Stimulated activated CD8-positive, alpha-beta memory T cell treated with anti-CD3 and anti-CD28 coated beads, Interleukin-4, amount 100 ng/mL, for 1 hour (primary cell): ENCODE results near the gene SLC37A4.
"Not testable (repeated sequence)": the region's sequence is repeated elsewhere in the genome, so short reads cannot be mapped to it uniquely, and the experiment has no call there.

Experiments used
- DNase-seq, 2 donors: peaks; one replicate each; pipeline ENCODE4 v3.0.0-alpha.2; 2020; ENCODE audit warnings: low read depth in 2 of 2, low spot score in 1 of 2

SLC37A4 gene

GRCh38 chr11:119042927-119043326 lies 12.2 kb upstream of the SLC37A4 start:
- no peak for DNase-seq

GRCh38 chr11:119041821-119042514 lies 11.3 kb upstream of the SLC37A4 start:
- no peak for DNase-seq

- DNase-seq, result not testable (repeated sequence)
Observed at GRCh38 chr11:119039471-119039870, 8.8 kb upstream of the SLC37A4 start.

GRCh38 chr11:119038884-119039283 lies 8.2 kb upstream of the SLC37A4 start:
- no peak for DNase-seq

GRCh38 chr11:119034813-119035212 lies 4.1 kb upstream of the SLC37A4 start:
- no peak for DNase-seq

- DNase-seq, result not testable (repeated sequence)
Observed at GRCh38 chr11:119033421-119033820, 2.7 kb upstream of the SLC37A4 start.

- DNase-seq, result no peak
Observed at GRCh38 chr11:119031912-119032280, 1.2 kb upstream of the SLC37A4 start.

- DNase-seq, result no peak
Observed at GRCh38 chr11:119030029-119030328, 698 bp downstream of the SLC37A4 start.

- DNase-seq, result no peak
Observed at GRCh38 chr11:119029340-119030028, 1.2 kb downstream of the SLC37A4 start.

- no peak for DNase-seq
Observed at GRCh38 chr11:119029069-119029339, 1.7 kb downstream of the SLC37A4 start.

GRCh38 chr11:119028346-119029068 lies 2.2 kb downstream of the SLC37A4 start:
- no peak for DNase-seq

GRCh38 chr11:119027561-119028345 lies 2.9 kb downstream of the SLC37A4 start:
- DNase-seq, result no peak

- DNase-seq, result no peak
Observed at GRCh38 chr11:119026970-119027369, 3.7 kb downstream of the SLC37A4 start.

- no peak for DNase-seq
Observed at GRCh38 chr11:119025978-119026766, 4.5 kb downstream of the SLC37A4 start.

GRCh38 chr11:119025541-119025940 lies 5.1 kb downstream of the SLC37A4 start:
- no peak for DNase-seq

GRCh38 chr11:119025099-119025473 lies 5.6 kb downstream of the SLC37A4 start:
- no peak for DNase-seq

GRCh38 chr11:119024430-119025098 lies 6.1 kb downstream of the SLC37A4 start:
- DNase-seq, result no peak

GRCh38 chr11:119023741-119024140 lies 6.9 kb downstream of the SLC37A4 start:
- DNase-seq, result no peak

GRCh38 chr11:119021631-119022030 lies 9.0 kb downstream of the SLC37A4 start:
- no peak for DNase-seq

GRCh38 chr11:119019996-119020395 lies 10.7 kb downstream of the SLC37A4 start:
- DNase-seq, result no peak
